Neural progenitor cell (in vitro differentiated cells): ENCODE measurements around the gene TMEM150C. TPM values are rescaled to one million over a fixed set of nuclear protein-coding genes. Genes with fewer than 3 reads are reported as not detected.

ENCODE experiments used
- DNase-seq: peaks from one replicate; pipeline ENCODE4 v3.0.0-alpha.2; 2016; ENCODE audit warnings: low spot score
- H2AFZ ChIP-seq: fragments of 200-600 bp; sonication (generic); replicated peaks from 2 replicates; pipeline ENCODE4 v1.6.1; 2016; ENCODE audit warnings: antibody characterized with exemption
- H3F3A ChIP-seq: fragments of 200-600 bp; sonication (generic); 2 replicates; pipeline ENCODE4 v1.6.1; 2016; ENCODE audit warnings: antibody characterized with exemption, low read depth
- H3K27ac ChIP-seq: fragments of 200-600 bp; sonication (generic); 2 replicates; pipeline ENCODE4 v1.5.1; 2016; ENCODE audit warnings: mild to moderate bottlenecking
- H3K27me3 ChIP-seq: fragments of 200-600 bp; sonication (generic); 2 replicates; pipeline ENCODE4 v1.6.1; 2016; ENCODE audit warnings: mild to moderate bottlenecking, moderate library complexity
- H3K36me3 ChIP-seq: fragments of 200-600 bp; sonication (generic); 2 replicates; pipeline ENCODE4 v1.5.1; 2016
- H3K4me1 ChIP-seq: fragments of 200-600 bp; sonication (generic); 2 replicates; pipeline ENCODE4 v1.6.1; 2016; ENCODE audit warnings: mixed run types
- H3K4me2 ChIP-seq: fragments of 200-600 bp; sonication (generic); 2 replicates; pipeline ENCODE4 v1.6.1; 2016
- H3K4me3 ChIP-seq: fragments of 200-600 bp; sonication (generic); 2 replicates; pipeline ENCODE4 v1.5.1; 2016
- H3K79me2 ChIP-seq: fragments of 200-600 bp; sonication (generic); 2 replicates; pipeline ENCODE4 v1.6.1; 2016; ENCODE audit warnings: low read depth
- H3K9ac ChIP-seq: fragments of 200-600 bp; sonication (generic); 2 replicates; pipeline ENCODE4 v1.6.1; 2016
- H3K9me3 ChIP-seq: fragments of 200-600 bp; sonication (generic); 2 replicates; pipeline ENCODE4 v1.5.1; 2016; ENCODE audit warnings: low read depth
- H4K20me1 ChIP-seq: fragments of 200-600 bp; sonication (generic); 2 replicates; pipeline ENCODE4 v1.6.1; 2016; ENCODE audit warnings: low read depth
- H3K27ac Mint-ChIP-seq: 3 replicates; pipeline ENCODE4 v1.8.0; 2021; ENCODE audit warnings: mixed read lengths
- H3K27me3 Mint-ChIP-seq: 2 replicates; pipeline ENCODE4 v1.8.0; 2022; ENCODE audit warnings: low read depth, mild to moderate bottlenecking, inconsistent platforms, moderate library complexity, mixed read lengths; ENCODE audit not compliant: insufficient read depth
- H3K36me3 Mint-ChIP-seq: 3 replicates; pipeline ENCODE4 v1.8.0; 2021; ENCODE audit warnings: mixed read lengths
- H3K4me1 Mint-ChIP-seq: 3 replicates; pipeline ENCODE4 v1.8.0; 2021; ENCODE audit warnings: mixed read lengths
- H3K4me3 Mint-ChIP-seq: 3 replicates; pipeline ENCODE4 v1.8.0; 2021; ENCODE audit warnings: mild to moderate bottlenecking, moderate library complexity, mixed read lengths
- H3K9me3 Mint-ChIP-seq: 3 replicates; pipeline ENCODE4 v1.8.0; 2020; ENCODE audit warnings: mixed read lengths
- CTCF ChIP-seq: fragments of 200-600 bp; sonication (generic); IDR thresholded peaks from 2 replicates; pipeline ENCODE4 v1.5.1; 2017; ENCODE audit warnings: antibody characterized with exemption, mild to moderate bottlenecking
- EZH2 ChIP-seq: fragments of 200-600 bp; sonication (generic); IDR thresholded peaks from 2 replicates; pipeline ENCODE4 v1.6.1; 2017; ENCODE audit warnings: antibody characterized with exemption, mild to moderate bottlenecking, moderate library complexity
- EZH2phosphoT487 ChIP-seq: fragments of 200-600 bp; sonication (generic); IDR thresholded peaks from 2 replicates; pipeline ENCODE4 v1.6.1; 2017; ENCODE audit warnings: antibody characterized with exemption
- total RNA-seq: library from RNA; depleted of rRNA; stranded (reverse); fragments of >200 nt; gene quantifications from 2 replicates; pipeline ENCODE4 v1.2.3, GENCODE V29; 2015; ENCODE audit warnings: low replicate concordance

TMEM150C gene
- total RNA-seq, 1 donor from 2014 or later: 3.8 TPM

GRCh38 chr4:82500435-82501153, 61.2 kb downstream of the TMEM150C start:
- peak overlapping the region; percentile 52 for H2AFZ ChIP-seq
- Mint-ChIP-seq H3K4me1 (peaks cover 23% of the 10 kb centered on the region), H3K27me3 (no peaks in the 10 kb centered on the region), H3K4me3 (no peak overlapping the region), H3K36me3 (no peaks in the 10 kb centered on the region), H3K27ac (no peak overlapping the region), H3K9me3 (no peaks in the 10 kb centered on the region)
- no peak overlapping the region for H3K4me2 ChIP-seq
- peaks cover 6% of the 10 kb centered on the region for H3K4me1 ChIP-seq
- no peak overlapping the region for H3K27ac ChIP-seq
- H3K27me3 ChIP-seq: no peaks in the 10 kb centered on the region
- no peak overlapping the region for H3K4me3 ChIP-seq
- peak; percentile 26 for DNase-seq
- no peaks in the 10 kb centered on the region for H4K20me1 ChIP-seq
- H3F3A ChIP-seq: no peaks in the 10 kb centered on the region
- H3K9me3 ChIP-seq: no peaks in the 10 kb centered on the region
- no peaks in the 10 kb centered on the region for H3K79me2 ChIP-seq
- no peaks in the 10 kb centered on the region for H3K36me3 ChIP-seq
- no peak overlapping the region for H3K9ac ChIP-seq
- TF ChIP-seq EZH2phosphoT487 (no peak), CTCF (no peak), EZH2 (no peak)

DNA sequence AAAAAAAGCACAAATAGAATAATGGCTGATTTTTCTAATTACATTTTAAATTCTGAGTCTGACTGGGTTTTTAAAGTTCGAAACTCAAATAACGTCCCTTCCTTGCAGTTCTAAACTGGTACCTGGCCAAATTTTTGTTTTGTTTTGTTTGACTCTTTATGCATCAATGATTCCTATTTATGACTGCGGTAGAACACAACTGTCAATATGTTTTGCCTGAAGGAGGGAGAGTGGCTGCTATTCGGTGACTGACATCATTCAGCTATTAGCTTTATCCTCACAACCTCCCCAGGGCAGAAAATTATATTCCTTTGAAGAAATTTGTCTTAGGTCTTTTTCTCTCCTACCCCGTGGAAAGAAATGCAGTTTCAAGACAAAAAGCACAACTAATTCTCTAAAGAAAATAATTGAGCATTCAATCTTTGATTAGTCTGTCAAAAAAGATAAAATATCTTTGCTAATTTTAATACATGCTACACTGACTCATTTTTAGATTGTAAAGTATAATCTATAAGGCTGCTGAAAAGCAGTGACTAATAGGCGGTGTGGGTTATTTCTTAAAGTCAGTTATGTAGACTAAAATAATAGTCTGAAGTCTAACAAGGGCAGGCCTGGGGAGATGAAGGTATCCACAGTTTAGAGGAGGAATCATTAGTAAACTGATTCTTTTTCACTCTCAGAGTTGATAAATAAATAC, 61.9 kb downstream of the TMEM150C start:
- Histone ChIP-seq H3K4me2 (no peak overlapping the region), H3K4me3 (no peak overlapping the region), H3K27me3 (no peaks in the 10 kb centered on the region), H3K9me3 (no peaks in the 10 kb centered on the region), H3K27ac (no peak overlapping the region), H4K20me1 (no peaks in the 10 kb centered on the region), H3K36me3 (no peaks in the 10 kb centered on the region), H3K9ac (no peak overlapping the region), H3K79me2 (no peaks in the 10 kb centered on the region), H2AFZ (no peak overlapping the region), H3K4me1 (peaks cover 6% of the 10 kb centered on the region), H3F3A (no peaks in the 10 kb centered on the region)
- TF ChIP-seq CTCF: no peak
- TF ChIP-seq EZH2phosphoT487: no peak
- Mint-ChIP-seq H3K4me3 (no peak overlapping the region), H3K27me3 (no peaks in the 10 kb centered on the region), H3K9me3 (no peaks in the 10 kb centered on the region), H3K27ac (no peak overlapping the region), H3K4me1 (peaks cover 23% of the 10 kb centered on the region), H3K36me3 (no peaks in the 10 kb centered on the region)
- DNase-seq: no peak

- Histone ChIP-seq H2AFZ (no peak overlapping the region), H3K27me3 (no peaks in the 10 kb centered on the region), H3K36me3 (no peaks in the 10 kb centered on the region), H3K79me2 (no peaks in the 10 kb centered on the region), H3K4me1 (peaks cover 6% of the 10 kb centered on the region), H3K4me3 (no peak overlapping the region), H3F3A (no peaks in the 10 kb centered on the region), H3K4me2 (no peak overlapping the region), H4K20me1 (no peaks in the 10 kb centered on the region), H3K9ac (peak overlapping the region; percentile 38), H3K9me3 (no peaks in the 10 kb centered on the region), H3K27ac (no peak overlapping the region)
- Mint-ChIP-seq H3K27ac (no peak overlapping the region), H3K27me3 (no peaks in the 10 kb centered on the region), H3K9me3 (no peaks in the 10 kb centered on the region), H3K36me3 (no peaks in the 10 kb centered on the region), H3K4me1 (peaks cover 18% of the 10 kb centered on the region), H3K4me3 (no peak overlapping the region)
- no peak for TF ChIP-seq CTCF
- no peak for TF ChIP-seq EZH2
- no peak for TF ChIP-seq EZH2phosphoT487
- DNase-seq: no peak
Measured at GRCh38 chr4:82496349-82496748, 65.4 kb downstream of the TMEM150C start.
